ENCODE results near the gene LYST.

Gene LYST

GRCh38 chr1:235809688-235810397, 56.9 kb downstream of the LYST start:
- Histone ChIP-seq H3K4me1 (no peaks in the 10 kb centered on the region), H3K27me3 (ENCODE audit: control insufficient read depth, insufficient read depth, low read length) (no peaks in the 10 kb centered on the region), H3K9ac (no peak overlapping the region), H3K9me3 (ENCODE audit: control insufficient read depth, low read length) (no peaks in the 10 kb centered on the region), H3K79me2 (no peaks in the 10 kb centered on the region), H3K4me2 (ENCODE audit: low read length) (no peak overlapping the region), H2AFZ (no peak overlapping the region), H3K4me3 (ENCODE audit: low read depth, low read length) (no peak overlapping the region), H3K36me3 (ENCODE audit: control insufficient read depth, insufficient read depth, low read length) (no peaks in the 10 kb centered on the region), H3K27ac (no peak overlapping the region)
- no peak for TF ChIP-seq CTCF (IDR thresholded peaks at IDR 0.05)

- H3K9ac ChIP-seq: no peak overlapping the region
- no peaks in the 10 kb centered on the region for H3K4me1 ChIP-seq
- H3K36me3 ChIP-seq (ENCODE audit: control insufficient read depth, insufficient read depth, low read length): no peaks in the 10 kb centered on the region
- H3K27ac ChIP-seq: no peak overlapping the region
- H3K79me2 ChIP-seq: no peaks in the 10 kb centered on the region
- H3K4me3 ChIP-seq (ENCODE audit: low read depth, low read length): no peak overlapping the region
- no peaks in the 10 kb centered on the region for H3K9me3 ChIP-seq (ENCODE audit: control insufficient read depth, low read length)
- TF ChIP-seq CTCF (IDR thresholded peaks at IDR 0.05): no peak
- no peaks in the 10 kb centered on the region for H3K27me3 ChIP-seq (ENCODE audit: control insufficient read depth, insufficient read depth, low read length)
- H2AFZ ChIP-seq: no peak overlapping the region
- H3K4me2 ChIP-seq (ENCODE audit: low read length): no peak overlapping the region
These were observed 58.5 kb downstream of the LYST start for GRCh38 chr1:235808223-235808622.

- Histone ChIP-seq H3K4me2 (ENCODE audit: low read length) (no peak overlapping the region), H3K36me3 (ENCODE audit: control insufficient read depth, insufficient read depth, low read length) (no peaks in the 10 kb centered on the region), H3K4me3 (ENCODE audit: low read depth, low read length) (no peak overlapping the region), H3K27me3 (ENCODE audit: control insufficient read depth, insufficient read depth, low read length) (no peaks in the 10 kb centered on the region), H3K9me3 (ENCODE audit: control insufficient read depth, low read length) (no peaks in the 10 kb centered on the region), H2AFZ (no peak overlapping the region), H3K27ac (no peak overlapping the region), H3K9ac (no peak overlapping the region), H3K4me1 (no peaks in the 10 kb centered on the region), H3K79me2 (no peaks in the 10 kb centered on the region)
- TF ChIP-seq CTCF (IDR thresholded peaks at IDR 0.05): no peak
These were observed 60.6 kb downstream of the LYST start for GRCh38 chr1:235806123-235806522.

- H3K79me2 ChIP-seq: no peaks in the 10 kb centered on the region
These were observed 63.9 kb downstream of the LYST start for GRCh38 chr1:235802573-235803346.

More at GRCh38 chr1:235802573-235803346, 63.9 kb downstream of the LYST start:
- Histone ChIP-seq H3K27me3 (ENCODE audit: control insufficient read depth, insufficient read depth, low read length) (no peaks in the 10 kb centered on the region), H3K36me3 (ENCODE audit: control insufficient read depth, insufficient read depth, low read length) (no peaks in the 10 kb centered on the region), H3K27ac (no peak overlapping the region), H3K9ac (no peak overlapping the region), H2AFZ (no peak overlapping the region), H3K4me2 (ENCODE audit: low read length) (no peak overlapping the region), H3K9me3 (ENCODE audit: control insufficient read depth, low read length) (no peaks in the 10 kb centered on the region), H3K4me3 (ENCODE audit: low read depth, low read length) (no peak overlapping the region), H3K4me1 (no peaks in the 10 kb centered on the region)
- TF ChIP-seq CTCF (IDR thresholded peaks at IDR 0.05): no peak

Measured in parathyroid adenoma (tissue), 2 donors.